Measurements from ENCODE around the gene HTT-AS. TPM values are rescaled to one million over a fixed set of nuclear protein-coding genes. Genes with fewer than 3 reads are reported as not detected.
"Not testable (repeated sequence)": the region's sequence is repeated elsewhere in the genome, so short reads cannot be mapped to it uniquely, and the experiment has no call there.

Gene HTT-AS
- total RNA-seq, 1 experiment from 2014 or later = not detected

- DNase-seq (ENCODE audit: low read depth) = not testable (repeated sequence)
Observed at GRCh38 chr4:3051141-3051897, 23.0 kb downstream of the HTT-AS start.

GRCh38 chr4:3047464-3048286, 26.7 kb downstream of the HTT-AS start:
- DNase-seq (ENCODE audit: low read depth) = peak; percentile 51

GRCh38 chr4:3046623-3047022, 27.7 kb downstream of the HTT-AS start:
- DNase-seq (ENCODE audit: low read depth) = no peak

GRCh38 chr4:3046162-3046561, 28.2 kb downstream of the HTT-AS start:
- DNase-seq (ENCODE audit: low read depth) = no peak

GRCh38 chr4:3044870-3045819, 29.2 kb downstream of the HTT-AS start:
- DNase-seq (ENCODE audit: low read depth) = peak; percentile 62

GRCh38 chr4:3043282-3044020, 30.9 kb downstream of the HTT-AS start:
- DNase-seq (ENCODE audit: low read depth) = no peak

GRCh38 chr4:3042226-3042625, 32.1 kb downstream of the HTT-AS start:
- no peak for DNase-seq (ENCODE audit: low read depth)

- peak; percentile 85 for DNase-seq (ENCODE audit: low read depth)
Observed at GRCh38 chr4:3041192-3042142, 32.9 kb downstream of the HTT-AS start.

GRCh38 chr4:3040452-3041191, 33.7 kb downstream of the HTT-AS start:
- DNase-seq (ENCODE audit: low read depth) = no peak

- no peak for DNase-seq (ENCODE audit: low read depth)
Observed at GRCh38 chr4:3039706-3040366, 34.5 kb downstream of the HTT-AS start.

- peak; percentile 27 for DNase-seq (ENCODE audit: low read depth)
Observed at GRCh38 chr4:3037957-3038461, 36.3 kb downstream of the HTT-AS start.

- no peak for DNase-seq (ENCODE audit: low read depth)
Observed at GRCh38 chr4:3036131-3036952, 38.0 kb downstream of the HTT-AS start.

GRCh38 chr4:3035674-3036073, 38.7 kb downstream of the HTT-AS start:
- no peak for DNase-seq (ENCODE audit: low read depth)

GRCh38 chr4:3035249-3035648, 39.1 kb downstream of the HTT-AS start:
- DNase-seq (ENCODE audit: low read depth) = no peak

- no peak for DNase-seq (ENCODE audit: low read depth)
Observed at GRCh38 chr4:3034231-3034630, 40.1 kb downstream of the HTT-AS start.

GRCh38 chr4:3031357-3032082, 42.8 kb downstream of the HTT-AS start:
- no peak for DNase-seq (ENCODE audit: low read depth)
